ENCODE results near the gene RNF150. TPM values are rescaled to one million over a fixed set of nuclear protein-coding genes. Genes with fewer than 3 reads are reported as not detected.

The RNF150 gene
- polyA plus RNA-seq, 5 donors = 8.2 to 15.3 (median 14.1) TPM

GRCh38 chr4:141132709-141133145 is 542 bp downstream of the RNF150 start:
- DNase-seq = peak; percentile 50 to 73

- DNase-seq = peak; percentile 39 to 45
Observed at GRCh38 chr4:141132072-141132708, 1.1 kb downstream of the RNF150 start.

- DNase-seq = no peak
Observed at GRCh38 chr4:141131723-141132071, 1.6 kb downstream of the RNF150 start.

GRCh38 chr4:141130947-141131605 is 2.2 kb downstream of the RNF150 start:
- no peak for DNase-seq

GRCh38 chr4:141127884-141128283 is 5.4 kb downstream of the RNF150 start:
- DNase-seq = no peak

GRCh38 chr4:141126769-141127168 is 6.5 kb downstream of the RNF150 start:
- no peak for DNase-seq

- DNase-seq = no peak
Observed at GRCh38 chr4:141124224-141124623, 9.0 kb downstream of the RNF150 start.

GRCh38 chr4:141121768-141122454 is 11.4 kb downstream of the RNF150 start:
- DNase-seq = peak; percentile 64 to 72

- no peak for DNase-seq
Observed at GRCh38 chr4:141121101-141121500, 12.2 kb downstream of the RNF150 start.

- DNase-seq = no peak
Observed at GRCh38 chr4:141120036-141120593, 13.2 kb downstream of the RNF150 start.

GRCh38 chr4:141119071-141119470 is 14.2 kb downstream of the RNF150 start:
- no peak for DNase-seq

GRCh38 chr4:141118381-141118780 is 14.9 kb downstream of the RNF150 start:
- no peak for DNase-seq

- DNase-seq = no peak
Observed at GRCh38 chr4:141117935-141118334, 15.3 kb downstream of the RNF150 start.

- DNase-seq = no peak
Observed at GRCh38 chr4:141109983-141110382, 23.3 kb downstream of the RNF150 start.

- no peak for DNase-seq
Observed at GRCh38 chr4:141107927-141108326, 25.3 kb downstream of the RNF150 start.

- no peak for DNase-seq
Observed at GRCh38 chr4:141102367-141102766, 30.9 kb downstream of the RNF150 start.

- no peak for DNase-seq
Observed at GRCh38 chr4:141101511-141101910, 31.8 kb downstream of the RNF150 start.

GRCh38 chr4:141099326-141099725 is 33.9 kb downstream of the RNF150 start:
- DNase-seq = no peak

- DNase-seq = no peak
Observed at GRCh38 chr4:141098163-141098562, 35.1 kb downstream of the RNF150 start.

GRCh38 chr4:141090473-141090872 is 42.8 kb downstream of the RNF150 start:
- no peak for DNase-seq

- peak; percentile 29 to 33 for DNase-seq
Observed at GRCh38 chr4:141081921-141082395, 51.3 kb downstream of the RNF150 start.

GRCh38 chr4:141080668-141081067 is 52.6 kb downstream of the RNF150 start:
- DNase-seq = no peak
